Liver (tissue), 3 donors: ENCODE data around the gene ZNF436.

ENCODE experiments used
- CTCF ChIP-seq: fragments of 150-350 bp; IDR thresholded peaks from 2 replicates; pipeline ENCODE4 v1.5.1; 2017; ENCODE audit warnings: improper control_type of control experiment, low read depth, low read length; ENCODE audit not compliant: missing input control
- JUND ChIP-seq, 2 donors: IDR thresholded peaks; 2 replicates each; pipeline ENCODE4 v1.6.1; 2016; ENCODE audit warnings: antibody characterized with exemption in 2 of 2
- RAD21 ChIP-seq, 2 donors: IDR thresholded peaks; 2 replicates each; pipeline ENCODE4 v1.6.1; 2016; ENCODE audit warnings: antibody characterized with exemption in 2 of 2, mild to moderate bottlenecking in 2 of 2
- ZBTB33 ChIP-seq: IDR thresholded peaks from 2 replicates; pipeline ENCODE4 v1.6.1; 2016; ENCODE audit warnings: antibody characterized with exemption
- TF ChIP-seq, protein P1 (sequence below): IDR thresholded peaks from 2 replicates; pipeline ENCODE4 v1.6.1; 2016; ENCODE audit warnings: antibody characterized with exemption
- donor health status: healthy.
- donor health status: healthy.

DNA sequence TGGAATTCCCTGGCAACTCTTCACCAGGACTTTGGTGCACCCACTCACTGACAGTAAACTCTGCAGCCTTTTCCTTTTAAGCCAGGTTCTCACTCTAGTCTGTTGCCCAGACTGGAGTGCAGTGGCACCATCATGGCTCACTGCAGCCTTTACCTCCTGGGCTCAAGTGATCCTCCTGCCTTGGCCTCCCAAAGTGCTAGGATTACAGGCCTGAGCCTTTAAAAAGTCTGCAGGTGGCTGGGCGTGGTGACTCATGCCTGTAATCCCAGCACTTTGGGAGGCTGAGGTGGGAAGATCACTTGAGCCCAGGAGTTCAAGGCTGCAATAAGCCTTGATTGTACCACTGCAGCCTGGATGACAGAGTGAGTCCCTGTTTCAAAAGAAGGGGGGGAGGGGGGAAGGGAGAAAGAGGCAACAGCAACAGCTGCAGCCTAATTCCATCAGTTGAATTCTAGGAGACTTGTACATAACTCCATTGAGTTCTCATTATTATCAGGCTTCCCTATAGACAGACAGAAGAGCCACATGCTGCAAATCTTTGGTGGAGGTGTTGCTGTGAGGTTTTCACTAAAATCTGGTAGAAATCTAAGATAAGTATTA lies 17.4 kb downstream of the ZNF436 start:
- TF ChIP-seq CTCF (no peak), JUND (IDR thresholded peaks at IDR 0.05) (no peak), ZBTB33 (no peak), RAD21 (IDR thresholded peaks at IDR 0.05) (no peak)
- TF ChIP-seq, protein P1, sequence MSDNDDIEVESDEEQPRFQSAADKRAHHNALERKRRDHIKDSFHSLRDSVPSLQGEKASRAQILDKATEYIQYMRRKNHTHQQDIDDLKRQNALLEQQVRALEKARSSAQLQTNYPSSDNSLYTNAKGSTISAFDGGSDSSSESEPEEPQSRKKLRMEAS, result no peak
